Esophagus muscularis mucosa (tissue), 4 donors: ENCODE results near the gene ARMS2. TPM values are rescaled to one million over a fixed set of nuclear protein-coding genes. Genes with fewer than 3 reads are reported as not detected.

Experiments
- DNase-seq: peaks from one replicate; pipeline ENCODE4 v3.0.0-alpha.2; 2017; ENCODE audit errors: extremely low spot score
- H3K27ac ChIP-seq, 4 donors: fragments of 200-600 bp; sonication (generic); replicated peaks in 1 of 4; 1 replicate in 3 of 4; 2 replicates in 1 of 4; pipeline ENCODE4 v1.5.1; 2016 to 2019; ENCODE audit warnings: mild to moderate bottlenecking in 1 of 4
- H3K27me3 ChIP-seq, 4 donors: fragments of 200-600 bp; sonication (generic); one replicate each; pipeline versions ENCODE4 v1.5.1 to v1.6.0; 2016 to 2019
- H3K36me3 ChIP-seq, 4 donors: fragments of 200-600 bp; sonication (generic); one replicate each; pipeline ENCODE4 v1.5.1; 2016 to 2019
- H3K4me1 ChIP-seq, 4 donors: fragments of 200-600 bp; sonication (generic); one replicate each; pipeline ENCODE4 v1.5.1; 2016 to 2019
- H3K4me3 ChIP-seq, 4 donors: fragments of 200-600 bp; sonication (generic); 1 replicate in 2 of 4; 2 replicates in 2 of 4; pipeline ENCODE4 v1.5.1; 2016 to 2019; ENCODE audit warnings: mild to moderate bottlenecking in 4 of 4, moderate library complexity in 1 of 4
- H3K9me3 ChIP-seq, 4 donors: fragments of 200-600 bp; sonication (generic); 1 replicate in 3 of 4; 2 replicates in 1 of 4; pipeline ENCODE4 v1.5.1; 2016 to 2019
- CTCF ChIP-seq, 3 experiments: fragments of 200-600 bp in 2 of 3; fragments of 450-650 bp in 1 of 3; sonication (generic) in 2 of 3; IDR thresholded peaks; one replicate each; pipeline ENCODE4 v1.5.1; 2017 to 2019; ENCODE audit warnings: antibody characterized with exemption in 3 of 3, mild to moderate bottlenecking in 2 of 3, moderate library complexity in 1 of 3
- EP300 ChIP-seq: sonication (generic); formaldehyde crosslinking; IDR thresholded peaks from one replicate; pipeline ENCODE4 v1.6.1; 2017; ENCODE audit warnings: antibody characterized with exemption
- POLR2A ChIP-seq: fragments of 450-650 bp; IDR thresholded peaks from one replicate; pipeline ENCODE4 v1.6.1; 2017; ENCODE audit warnings: antibody characterized with exemption, moderate library complexity, mild to moderate bottlenecking, low read depth
- POLR2AphosphoS5 ChIP-seq, 2 donors: sonication (generic); formaldehyde crosslinking; IDR thresholded peaks; one replicate each; pipeline ENCODE4 v1.6.1; 2017; ENCODE audit warnings: antibody characterized with exemption in 2 of 2
- WGBS: methylation state at CpG from one replicate; pipeline ENCODE4 v1.1.5; 2018; 5-methylcytosine and 5-hydroxymethylcytosine counted together
- intact Hi-C: fragments of 100-400 bp; cut with DNase I; formaldehyde crosslinking; loops from one replicate; pipeline ENCODE4 v1.15.1; 2023
- total RNA-seq, 4 donors: library from RNA; depleted of rRNA; stranded (reverse); fragments of >200 nt; gene quantifications; one replicate each; pipeline versions ENCODE4 v1.1.0 to v1.2.1, GENCODE V29; 2016

ARMS2 gene
- total RNA-seq, result 1 to 10 TPM in 1 of 4 donors, not detected in 3; 1.2 TPM

- Histone ChIP-seq H3K27ac (no peak within 1 kb of the TSS), H3K4me1 (peaks cover 0 to under 1% (median 0%) of the 10 kb centered on the region in 4 donors), H3K4me3 (no peak within 1 kb of the TSS), H3K36me3 (no peaks in the 10 kb centered on the region), H3K9me3 (no peaks in the 10 kb centered on the region), H3K27me3 (no peaks in the 10 kb centered on the region)
- 95% methylated on average over 7 of the region's 7 CpGs for WGBS
- DNase-seq, result peak; percentile 91
- TF ChIP-seq CTCF (IDR thresholded peaks at IDR 0.05) (no peak), POLR2AphosphoS5 (IDR thresholded peaks at IDR 0.05) (no peak)
- intact Hi-C loops, result no loop called here
Observed at GRCh38 chr10:122454603-122455080, at the start of gene ARMS2. TSS of gene ARMS2 (plus strand) at chr10:122454653. CDS start at chr10:122454728, 75 bp downstream.

GRCh38 chr10:122407375-122408125 is 46.9 kb upstream of the ARMS2 start:
- DNase-seq, result no peak
- H3K9me3 ChIP-seq, result no peaks in the 10 kb centered on the region
- 71% methylated on average over 8 of the region's 8 CpGs for WGBS
- peaks cover 0 to 13% (median 8%) of the 10 kb centered on the region in 4 donors for H3K4me1 ChIP-seq
- H3K27ac ChIP-seq, result peak overlapping the region in 2 of 4 donors; percentile 3 to 10
- H3K36me3 ChIP-seq, result peaks cover 0 to 55% (median 26%) of the 10 kb centered on the region in 4 donors
- no peak for TF ChIP-seq CTCF (IDR thresholded peaks at IDR 0.05)
- no peak for TF ChIP-seq POLR2A
- no peak for TF ChIP-seq EP300
- intact Hi-C loops, result no loop called here
- no peak overlapping the region for H3K4me3 ChIP-seq
- H3K27me3 ChIP-seq, result no peaks in the 10 kb centered on the region

GRCh38 chr10:122413327-122413726 is 41.1 kb upstream of the ARMS2 start:
- intact Hi-C loops, result no loop called here
- H3K4me1 ChIP-seq, result peaks cover 0 to 5% (median 0%) of the 10 kb centered on the region in 4 donors
- DNase-seq, result no peak
- peaks cover 0 to 53% (median 29%) of the 10 kb centered on the region in 4 donors for H3K36me3 ChIP-seq
- H3K27ac ChIP-seq, result no peak overlapping the region
- no peak overlapping the region for H3K4me3 ChIP-seq
- no peaks in the 10 kb centered on the region for H3K9me3 ChIP-seq
- H3K27me3 ChIP-seq, result no peaks in the 10 kb centered on the region
- TF ChIP-seq POLR2AphosphoS5 (IDR thresholded peaks at IDR 0.05), result no peak
- no peak for TF ChIP-seq POLR2A
- no peak for TF ChIP-seq CTCF (IDR thresholded peaks at IDR 0.05)
- TF ChIP-seq EP300, result no peak

GRCh38 chr10:122417667-122418066 is 36.8 kb upstream of the ARMS2 start:
- WGBS, result 87% methylated on average over 2 of the region's 2 CpGs
- Histone ChIP-seq H3K4me1 (peaks cover 37 to 41% (median 39%) of the 10 kb centered on the region in 4 donors), H3K27me3 (no peaks in the 10 kb centered on the region), H3K27ac (peak overlapping the region in 2 of 4 donors; percentile 18 to 77), H3K36me3 (peaks cover 0 to 55% (median 21%) of the 10 kb centered on the region in 4 donors), H3K4me3 (no peak overlapping the region), H3K9me3 (no peaks in the 10 kb centered on the region)
- intact Hi-C loops, result loop anchor here (5.0 kb wide), 1 partner anchor 35 kb away; no protein-coding TSS in a partner anchor
- TF ChIP-seq CTCF (IDR thresholded peaks at IDR 0.05), result no peak
- no peak for TF ChIP-seq POLR2AphosphoS5 (IDR thresholded peaks at IDR 0.05)
- no peak for TF ChIP-seq EP300
- TF ChIP-seq POLR2A, result no peak
- no peak for DNase-seq
